Measurements from ENCODE around the gene AP1AR. TPM values are rescaled to one million over a fixed set of nuclear protein-coding genes. Genes with fewer than 3 reads are reported as not detected.

The AP1AR gene
- total RNA-seq, 4 donors from 2014 or later: 11.9 to 23.7 (median 16.0) TPM

DNA sequence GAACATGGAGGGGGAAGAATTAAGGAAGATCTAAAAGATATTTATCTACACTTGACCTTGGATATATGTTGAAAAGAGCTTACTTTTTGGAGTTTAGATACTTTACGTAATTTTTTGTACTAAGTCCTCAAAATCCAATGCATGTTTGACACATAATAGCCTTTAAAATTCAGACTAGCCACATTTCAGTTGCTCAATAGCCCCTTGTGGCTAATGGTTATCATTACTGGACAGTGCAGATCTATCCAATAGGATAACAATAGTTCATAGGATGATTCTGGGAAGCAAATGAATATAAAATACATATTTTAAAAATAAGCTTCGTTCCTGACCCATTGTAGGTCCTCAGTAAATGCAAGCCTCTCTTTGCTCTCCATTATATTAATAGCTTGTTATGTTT is 13.8 kb downstream of the AP1AR start:
- H3K9me3 ChIP-seq: no peaks in the 10 kb centered on the region
- no peaks in the 10 kb centered on the region for H3K27me3 ChIP-seq
- TF ChIP-seq POLR2AphosphoS5 (IDR thresholded peaks at IDR 0.05): no peak
- TF ChIP-seq CTCF (IDR thresholded peaks at IDR 0.05): no peak
- no peak for TF ChIP-seq POLR2A (IDR thresholded peaks at IDR 0.05)
- no peak for TF ChIP-seq EP300 (IDR thresholded peaks at IDR 0.05)
- peaks cover 0 to 4% of the 10 kb centered on the region in 2 donors for H3K36me3 ChIP-seq
- no peak overlapping the region for H3K4me3 ChIP-seq
- no peak for ATAC-seq
- H3K4me1 ChIP-seq: no peaks in the 10 kb centered on the region
- H3K27ac ChIP-seq: no peak overlapping the region
- WGBS, 2 donors (ENCODE audit: low coverage in 1 of 2): 95 to 100% methylated on average over 2 of the region's 2 CpGs

DNA sequence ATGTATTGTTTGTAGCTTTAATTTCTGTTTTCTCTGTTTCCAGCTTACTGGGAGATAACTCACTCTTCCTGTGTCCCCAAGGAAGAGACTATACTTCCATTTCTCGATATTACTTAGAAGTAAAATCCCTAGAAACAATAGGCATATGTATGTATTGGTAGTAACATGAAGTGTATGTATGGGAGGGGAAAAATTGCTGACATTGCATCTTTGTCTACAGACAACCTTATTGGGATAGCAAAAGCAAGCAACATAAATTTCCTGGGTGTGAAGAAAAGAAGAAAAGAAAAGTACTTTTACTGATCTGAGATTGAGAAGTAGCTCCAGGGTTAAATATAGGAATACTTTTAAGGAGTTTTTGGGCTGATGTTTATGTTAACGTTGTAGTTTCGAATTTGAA is 15.4 kb downstream of the AP1AR start:
- no peak overlapping the region for H3K27ac ChIP-seq
- no peaks in the 10 kb centered on the region for H3K9me3 ChIP-seq
- no peaks in the 10 kb centered on the region for H3K27me3 ChIP-seq
- WGBS, 2 donors (ENCODE audit: low coverage in 1 of 2): 65% methylated on average over 2 of the region's 3 CpGs
- ATAC-seq: no peak
- no peak overlapping the region for H3K4me3 ChIP-seq
- peaks cover 0 to 11% (median 0%) of the 10 kb centered on the region in 3 donors for H3K4me1 ChIP-seq
- H3K36me3 ChIP-seq: peaks cover 0 to 4% of the 10 kb centered on the region in 2 donors
- TF ChIP-seq POLR2AphosphoS5 (IDR thresholded peaks at IDR 0.05) (no peak), POLR2A (IDR thresholded peaks at IDR 0.05) (no peak), CTCF (IDR thresholded peaks at IDR 0.05) (no peak), EP300 (IDR thresholded peaks at IDR 0.05) (no peak)

- ATAC-seq: no peak
- WGBS, 2 donors (ENCODE audit: low coverage in 1 of 2): 75 to 82% methylated on average over 3 of the region's 3 CpGs
- peak overlapping the region in 1 of 4 donors; percentile 37 for H3K27ac ChIP-seq
Measured at GRCh38 chr4:112251019-112251643, 19.5 kb downstream of the AP1AR start.

GRCh38 chr4:112252234-112252633 is 20.6 kb downstream of the AP1AR start:
- 67% methylated on average over 1 of the region's 1 CpG; no CpG with 5 or more reads in 1 of the 2 donors for WGBS, 2 donors (ENCODE audit: low coverage in 1 of 2)
- Histone ChIP-seq H3K27ac (no peak overlapping the region), H3K4me1 (peaks cover 0 to 11% (median 0%) of the 10 kb centered on the region in 3 donors), H3K27me3 (no peaks in the 10 kb centered on the region), H3K9me3 (no peaks in the 10 kb centered on the region), H3K36me3 (peaks cover 0 to 6% of the 10 kb centered on the region in 2 donors), H3K4me3 (no peak overlapping the region)
- ATAC-seq: no peak
- TF ChIP-seq POLR2AphosphoS5 (IDR thresholded peaks at IDR 0.05) (no peak), CTCF (IDR thresholded peaks at IDR 0.05) (no peak), EP300 (IDR thresholded peaks at IDR 0.05) (no peak), POLR2A (IDR thresholded peaks at IDR 0.05) (no peak)

More at GRCh38 chr4:112251019-112251643, 19.5 kb downstream of the AP1AR start:
- H3K4me1 ChIP-seq: peaks cover 0 to 11% (median 0%) of the 10 kb centered on the region in 3 donors
- TF ChIP-seq EP300 (IDR thresholded peaks at IDR 0.05): no peak
- TF ChIP-seq POLR2A (IDR thresholded peaks at IDR 0.05): no peak
- no peak for TF ChIP-seq CTCF (IDR thresholded peaks at IDR 0.05)
- no peak for TF ChIP-seq POLR2AphosphoS5 (IDR thresholded peaks at IDR 0.05)
- H3K27me3 ChIP-seq: no peaks in the 10 kb centered on the region
- H3K9me3 ChIP-seq: no peaks in the 10 kb centered on the region
- H3K36me3 ChIP-seq: peaks cover 0 to 6% of the 10 kb centered on the region in 2 donors
- H3K4me3 ChIP-seq: no peak overlapping the region

GRCh38 chr4:112253382-112254000 is 21.9 kb downstream of the AP1AR start:
- no peak for ATAC-seq
- peaks cover 0 to 6% of the 10 kb centered on the region in 2 donors for H3K36me3 ChIP-seq
- WGBS, 2 donors (ENCODE audit: low coverage in 1 of 2): 43% methylated on average over 2 of the region's 2 CpGs; no CpG with 5 or more reads in 1 of the 2 donors
- H3K9me3 ChIP-seq: no peaks in the 10 kb centered on the region
- no peak for TF ChIP-seq POLR2A (IDR thresholded peaks at IDR 0.05)
- no peak for TF ChIP-seq EP300 (IDR thresholded peaks at IDR 0.05)
- no peak for TF ChIP-seq POLR2AphosphoS5 (IDR thresholded peaks at IDR 0.05)
- no peak for TF ChIP-seq CTCF (IDR thresholded peaks at IDR 0.05)
- peaks cover 0 to 11% (median 0%) of the 10 kb centered on the region in 3 donors for H3K4me1 ChIP-seq
- no peaks in the 10 kb centered on the region for H3K27me3 ChIP-seq
- H3K4me3 ChIP-seq: no peak overlapping the region
- H3K27ac ChIP-seq: no peak overlapping the region

Measured in gastroesophageal sphincter (tissue), 4 donors.